K562 (cell line): ENCODE results near the gene SMAD4. TPM values are rescaled to one million over a fixed set of nuclear protein-coding genes. Genes with fewer than 3 reads are reported as not detected.

ENCODE experiments used
- ATAC-seq: fragments of 200-7000 bp; cut with Tn5 transposase; 3 replicates; pipeline ENCODE4 v1.9.1; 2020; ENCODE audit warnings: moderate library complexity
- BruUV-seq: library from RNA; stranded (reverse); fragments of 400-500 nt; replicated peaks from 2 replicates; lab custom pipeline; 2021; lab: Mats Ljungman, UMichigan
- CTCF ChIA-PET: fragments of 300-600 bp; formaldehyde crosslinking; extraction: SDS; loops from one replicate; lab custom pipeline; 2021; ENCODE audit warnings: low intra/inter-chr PET ratio; lab: Yijun Ruan, JAX
- POLR2A ChIA-PET: fragments of 300-600, 350-650 bp; sonication (Branson Sonifier 250); formaldehyde crosslinking; extraction: SDS; loops from one replicate; lab custom pipeline; 2021; ENCODE audit warnings: antibody characterized with exemption, inconsistent platforms; lab: Yijun Ruan, JAX
- DNase-seq, 4 experiments: peaks; one replicate each; pipeline versions ENCODE4 v3.0.0 to v3.0.0-alpha.2; 2011 to 2018; ENCODE audit warnings: low spot score in 3 of 4, mixed read lengths in 3 of 4; ENCODE audit errors: extremely low read depth in 1 of 4
- FAIRE-seq: peaks from 2 replicates; lab custom pipeline; 2011; peaks lifted over from hg19 to GRCh38; lab: Jason Lieb, UNC
- H2AFZ ChIP-seq: 2 replicates; pipeline ENCODE4 v1.6.0; 2011; ENCODE audit warnings: low read depth, low read length, control low read depth, inconsistent platforms
- H3K27ac ChIP-seq: fragments of 200-600 bp; 3 replicates; pipeline ENCODE4 v1.8.0; 2011; ENCODE audit warnings: low read depth, mild to moderate bottlenecking, control low read depth, inconsistent platforms, low read length, moderate library complexity, mixed read lengths; ENCODE audit errors: extremely low read depth
- H3K27me3 ChIP-seq, 2 experiments: fragments of 300-600 bp in 1 of 2; 2 replicates in 1 of 2; 3 replicates in 1 of 2; pipeline versions ENCODE4 v1.6.0 to v1.8.0; 2011; ENCODE audit warnings: inconsistent platforms in 2 of 2, low read length in 2 of 2, mild to moderate bottlenecking in 1 of 2, mixed read lengths in 1 of 2, moderate library complexity in 1 of 2; ENCODE audit not compliant: control insufficient read depth in 2 of 2, insufficient read depth in 2 of 2
- H3K36me3 ChIP-seq: fragments of 300-600 bp; 3 replicates; pipeline ENCODE4 v1.8.0; 2011; ENCODE audit warnings: mild to moderate bottlenecking, low read length, inconsistent platforms; ENCODE audit not compliant: control insufficient read depth, insufficient read depth
- H3K4me1 ChIP-seq, 2 experiments: fragments of 200-600 bp in 1 of 2; replicated peaks in 1 of 2; 2 replicates in 1 of 2; 3 replicates in 1 of 2; pipeline versions ENCODE4 v1.5.1 to v1.8.0; 2011; ENCODE audit warnings: inconsistent platforms in 2 of 2, low read length in 2 of 2, mild to moderate bottlenecking in 1 of 2, mixed read lengths in 1 of 2, moderate library complexity in 1 of 2; ENCODE audit not compliant: control insufficient read depth in 2 of 2, insufficient read depth in 2 of 2
- H3K4me2 ChIP-seq: 2 replicates; pipeline ENCODE4 v1.6.1; 2011; ENCODE audit warnings: low read length, control low read depth, inconsistent platforms, mixed read lengths; ENCODE audit not compliant: insufficient read depth
- H3K4me3 ChIP-seq: fragments of 200-600 bp; sonication (generic), shearing (Covaris generic); 2 replicates; pipeline ENCODE4 v1.5.1; 2016; ENCODE audit warnings: control low read depth, inconsistent platforms
- H3K79me2 ChIP-seq: fragments of 200-600 bp; 3 replicates; pipeline ENCODE4 v1.8.0; 2011; ENCODE audit warnings: low read length, inconsistent platforms; ENCODE audit not compliant: control insufficient read depth, insufficient read depth
- H3K9ac ChIP-seq, 2 experiments: 2 replicates each; pipeline versions ENCODE4 v1.6.0 to v1.6.1; 2011; ENCODE audit warnings: low read depth in 2 of 2, low read length in 2 of 2, control low read depth in 1 of 2, inconsistent platforms in 1 of 2, mild to moderate bottlenecking in 1 of 2, mixed read lengths in 1 of 2; ENCODE audit not compliant: insufficient read depth in 1 of 2
- H3K9me1 ChIP-seq: one replicate; pipeline ENCODE4 v1.6.0; 2011; ENCODE audit warnings: inconsistent platforms, mild to moderate bottlenecking, low read length, moderate library complexity; ENCODE audit not compliant: control insufficient read depth, insufficient read depth
- H3K9me3 ChIP-seq: replicated peaks from 2 replicates; pipeline ENCODE4 v1.5.1; 2011; ENCODE audit warnings: low read depth, low read length, inconsistent platforms; ENCODE audit not compliant: control insufficient read depth, insufficient read depth
- H4K20me1 ChIP-seq: replicated peaks from 2 replicates; pipeline ENCODE4 v1.6.1; 2011; ENCODE audit warnings: low read length, inconsistent platforms, mixed read lengths; ENCODE audit not compliant: control insufficient read depth, insufficient read depth
- MEIS2 ChIP-seq: fragments of 450-650 bp; IDR thresholded peaks from 2 replicates; pipeline ENCODE4 v1.6.1; 2014; ENCODE audit warnings: mild to moderate bottlenecking; ENCODE audit not compliant: partially characterized antibody
- ZNF586 ChIP-seq: fragments of 450-650 bp; formaldehyde crosslinking; conservative IDR thresholded peaks from 2 replicates; pipeline ENCODE4 v1.4.0; 2020; ENCODE audit warnings: mild to moderate bottlenecking, moderate library complexity
- ZNF717 ChIP-seq: fragments of 250-450 bp; sonication (Bioruptor Pico); IDR thresholded peaks from 2 replicates; pipeline ENCODE4 v1.5.0; 2021
- WGBS: fragments of 100-300 bp; shearing (Covaris generic); methylation state at CpG from one replicate; pipeline ENCODE4 v1.1.6; 2016; ENCODE audit warnings: low coverage, mixed read lengths; ENCODE audit not compliant: insufficient coverage; ENCODE audit errors: missing lambda C conversion rate; 5-methylcytosine and 5-hydroxymethylcytosine counted together
- in situ Hi-C: fragments of 300-500 bp; cut with MboI; formaldehyde crosslinking; loops from 4 replicates; pipeline ENCODE4 v1.15.0; 2018; ENCODE audit warnings: inconsistent platforms, mixed read lengths
- intact Hi-C: fragments of 100-400 bp; cut with micrococcal nuclease; formaldehyde crosslinking; loops from 2 replicates; pipeline ENCODE4 v1.14.2; 2022
- polyA plus RNA-seq, 8 experiments: library from polyadenylated mRNA; depleted of rRNA in 4 of 8; stranded (reverse) in 5 of 8; unstranded in 3 of 8; fragments of >200 nt; fragmentation: Nextera tagmentation in 2 of 8; fragmentation: Illumina TruSeq in 1 of 8; extraction: Ambion mirVana in 2 of 8; extraction: Trizol in 1 of 8; gene quantifications; 2 replicates each; pipeline versions ENCODE4 v1.2.1 to v1.2.3, GENCODE V29; 2011 to 2014; ENCODE audit warnings: inconsistent platforms in 1 of 8, missing spikeins in 1 of 8
- total RNA-seq, 7 experiments: library from RNA; depleted of rRNA in 6 of 7; stranded (reverse); fragments of >200 nt in 6 of 7; fragmentation: Illumina TruSeq in 2 of 7; extraction: Trizol in 2 of 7; gene quantifications; 2 replicates each; pipeline versions ENCODE4 v1.2.1 to v1.2.3, GENCODE V29; 2011 to 2021; ENCODE audit warnings: low replicate concordance in 1 of 7
- TF ChIP-seq, protein P1 (sequence below), 2 experiments: fragments of 450-650 bp in 1 of 2; sonication (generic) in 1 of 2; formaldehyde crosslinking in 1 of 2; IDR thresholded peaks in 1 of 2; conservative IDR thresholded peaks in 1 of 2; 2 replicates each; pipeline versions ENCODE4 v1.6.1 to v1.8.1; 2016 to 2023; ENCODE audit warnings: mild to moderate bottlenecking in 2 of 2, moderate library complexity in 2 of 2, inconsistent platforms in 1 of 2, missing genetic modification reagents in 1 of 2
- TF ChIP-seq, protein P2 (sequence below): fragments of 250-450 bp; sonication (Bioruptor Pico); IDR thresholded peaks from 2 replicates; pipeline ENCODE4 v1.5.0; 2021
- TF ChIP-seq, protein P3 (sequence below), 2 experiments: fragments of 450-650 bp; formaldehyde crosslinking in 1 of 2; IDR thresholded peaks; 2 replicates each; pipeline versions ENCODE4 v1.4.0 to v1.6.1; 2014 to 2020; ENCODE audit warnings: mild to moderate bottlenecking in 2 of 2, borderline replicate concordance in 1 of 2, low read depth in 1 of 2

The SMAD4 gene
- total and polyA plus RNA-seq, 9 of the 15 experiments (the other 6 are each of a cell fraction or from before 2014, with no cell fraction given) = 5.7 to 55.0 (median 39.4) TPM

DNA sequence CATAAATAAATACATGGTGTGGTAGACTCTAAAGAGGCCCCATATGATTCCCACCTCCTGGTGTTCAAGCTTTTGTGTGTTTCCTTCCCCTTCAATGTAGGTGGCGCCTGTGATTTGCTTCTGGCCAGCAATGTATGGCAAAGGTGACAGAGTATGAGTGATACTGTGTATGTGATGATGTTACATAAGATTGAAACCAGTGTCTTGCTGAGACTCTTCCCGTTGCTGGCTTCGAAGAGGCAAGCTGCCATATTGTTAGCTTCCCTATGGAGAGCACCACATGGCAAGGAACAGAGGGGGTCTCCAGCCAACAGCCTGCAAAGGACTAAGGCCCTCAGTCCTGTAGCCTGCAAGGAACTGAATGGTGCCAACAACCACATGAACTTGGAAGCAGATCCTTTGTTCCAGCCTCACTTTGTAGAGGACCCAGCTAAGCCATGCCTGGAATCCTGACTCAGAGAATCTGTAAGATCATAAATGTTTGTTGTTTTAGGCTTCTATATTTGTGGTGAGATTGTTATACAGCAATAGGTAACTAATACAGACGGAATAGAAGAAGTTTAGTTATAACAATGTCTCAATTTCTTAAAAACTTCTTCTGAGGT, 1.7 kb upstream of the SMAD4 start:
- intact Hi-C loops (no loop called here), in situ Hi-C loops (no loop called here)
- DNase-seq = peak in 2 of 4 experiments; percentile 11 to 55
- no peak overlapping the region for H3K4me3 ChIP-seq
- H3K4me2 ChIP-seq = peak overlapping the region; percentile 5; the same call in 1 of the 2 replicates
- H3K79me2 ChIP-seq = peaks cover 49% of the 10 kb centered on the region
- no peak overlapping the region for H3K27ac ChIP-seq
- peak; percentile 63 for ATAC-seq
- peak overlapping the region in 1 of 2 experiments; percentile 18; a peak in 1 of 4 replicates for H3K9ac ChIP-seq
- H3K9me3 ChIP-seq = no peaks in the 10 kb centered on the region
- H3K4me1 ChIP-seq = peaks cover 7 to 25% of the 10 kb centered on the region in 2 experiments; a peak in 4 of 5 replicates
- CTCF ChIA-PET = no interaction called here
- H2AFZ ChIP-seq = no peak overlapping the region
- H3K27me3 ChIP-seq = no peaks in the 10 kb centered on the region
- 36% methylated on average over 4 of the region's 4 CpGs for WGBS
- no TSS peak for BruUV-seq
- peaks cover 9% of the 10 kb centered on the region for H4K20me1 ChIP-seq
- FAIRE-seq = peak; percentile 87
- POLR2A ChIA-PET = interaction anchor here (0.8 kb wide), 1 partner anchor 12 kb away, joined by 3 read pairs; no protein-coding TSS in a partner anchor
- H3K36me3 ChIP-seq = peaks cover 2% of the 10 kb centered on the region; the same call in 2 of the 3 replicates
- no peaks in the 10 kb centered on the region for H3K9me1 ChIP-seq
- TF ChIP-seq, protein P1, sequence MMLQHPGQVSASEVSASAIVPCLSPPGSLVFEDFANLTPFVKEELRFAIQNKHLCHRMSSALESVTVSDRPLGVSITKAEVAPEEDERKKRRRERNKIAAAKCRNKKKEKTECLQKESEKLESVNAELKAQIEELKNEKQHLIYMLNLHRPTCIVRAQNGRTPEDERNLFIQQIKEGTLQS (IDR thresholded peaks at IDR 0.05) = 0 out of 2 replicates have a peak, but pooled peaks have one; percentile 8
- TF ChIP-seq, protein P1 (CRISPR knock-in tag; conservative IDR thresholded peaks at IDR 0.05) = no peak
- TF ChIP-seq MEIS2 (peak; percentile 48), ZNF586 (no peak), ZNF717 (CRISPR knock-in tag) (no peak)
- TF ChIP-seq, protein P2, sequence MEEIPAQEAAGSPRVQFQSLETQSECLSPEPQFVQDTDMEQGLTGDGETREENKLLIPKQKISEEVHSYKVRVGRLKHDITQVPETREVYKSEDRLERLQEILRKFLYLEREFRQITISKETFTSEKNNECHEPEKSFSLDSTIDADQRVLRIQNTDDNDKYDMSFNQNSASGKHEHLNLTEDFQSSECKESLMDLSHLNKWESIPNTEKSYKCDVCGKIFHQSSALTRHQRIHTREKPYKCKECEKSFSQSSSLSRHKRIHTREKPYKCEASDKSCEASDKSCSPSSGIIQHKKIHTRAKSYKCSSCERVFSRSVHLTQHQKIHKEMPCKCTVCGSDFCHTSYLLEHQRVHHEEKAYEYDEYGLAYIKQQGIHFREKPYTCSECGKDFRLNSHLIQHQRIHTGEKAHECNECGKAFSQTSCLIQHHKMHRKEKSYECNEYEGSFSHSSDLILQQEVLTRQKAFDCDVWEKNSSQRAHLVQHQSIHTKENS (CRISPR knock-in tag) = no peak
- TF ChIP-seq, protein P3, sequence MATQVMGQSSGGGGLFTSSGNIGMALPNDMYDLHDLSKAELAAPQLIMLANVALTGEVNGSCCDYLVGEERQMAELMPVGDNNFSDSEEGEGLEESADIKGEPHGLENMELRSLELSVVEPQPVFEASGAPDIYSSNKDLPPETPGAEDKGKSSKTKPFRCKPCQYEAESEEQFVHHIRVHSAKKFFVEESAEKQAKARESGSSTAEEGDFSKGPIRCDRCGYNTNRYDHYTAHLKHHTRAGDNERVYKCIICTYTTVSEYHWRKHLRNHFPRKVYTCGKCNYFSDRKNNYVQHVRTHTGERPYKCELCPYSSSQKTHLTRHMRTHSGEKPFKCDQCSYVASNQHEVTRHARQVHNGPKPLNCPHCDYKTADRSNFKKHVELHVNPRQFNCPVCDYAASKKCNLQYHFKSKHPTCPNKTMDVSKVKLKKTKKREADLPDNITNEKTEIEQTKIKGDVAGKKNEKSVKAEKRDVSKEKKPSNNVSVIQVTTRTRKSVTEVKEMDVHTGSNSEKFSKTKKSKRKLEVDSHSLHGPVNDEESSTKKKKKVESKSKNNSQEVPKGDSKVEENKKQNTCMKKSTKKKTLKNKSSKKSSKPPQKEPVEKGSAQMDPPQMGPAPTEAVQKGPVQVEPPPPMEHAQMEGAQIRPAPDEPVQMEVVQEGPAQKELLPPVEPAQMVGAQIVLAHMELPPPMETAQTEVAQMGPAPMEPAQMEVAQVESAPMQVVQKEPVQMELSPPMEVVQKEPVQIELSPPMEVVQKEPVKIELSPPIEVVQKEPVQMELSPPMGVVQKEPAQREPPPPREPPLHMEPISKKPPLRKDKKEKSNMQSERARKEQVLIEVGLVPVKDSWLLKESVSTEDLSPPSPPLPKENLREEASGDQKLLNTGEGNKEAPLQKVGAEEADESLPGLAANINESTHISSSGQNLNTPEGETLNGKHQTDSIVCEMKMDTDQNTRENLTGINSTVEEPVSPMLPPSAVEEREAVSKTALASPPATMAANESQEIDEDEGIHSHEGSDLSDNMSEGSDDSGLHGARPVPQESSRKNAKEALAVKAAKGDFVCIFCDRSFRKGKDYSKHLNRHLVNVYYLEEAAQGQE (IDR thresholded peaks at IDR 0.05; ENCODE audit: borderline replicate concordance) = peak; percentile 17; the same call in 1 of the 2 replicates
- TF ChIP-seq, protein P3 (CRISPR knock-in tag; IDR thresholded peaks at IDR 0.05; ENCODE audit: low read depth) = no peak
